GM12878 (cell line): ENCODE results near the gene ASCC1. TPM values are rescaled to one million over a fixed set of nuclear protein-coding genes. Genes with fewer than 3 reads are reported as not detected.

ENCODE experiments used
- ATAC-seq: fragments of 200-7000 bp; cut with Tn5 transposase; 3 replicates; pipeline ENCODE4 v1.9.1; 2020; ENCODE audit warnings: mild to moderate bottlenecking, moderate library complexity
- BruUV-seq: library from RNA; stranded (reverse); fragments of 400-500 nt; replicated peaks from 2 replicates; lab custom pipeline; 2021; lab: Mats Ljungman, UMichigan
- CTCF ChIA-PET: fragments of 300-600 bp; sonication (Branson Sonifier 250); formaldehyde crosslinking; extraction: SDS; loops from one replicate; lab custom pipeline; 2021; ENCODE audit warnings: inconsistent platforms; lab: Yijun Ruan, JAX
- POLR2A ChIA-PET: fragments of 350-600 bp; formaldehyde crosslinking; extraction: SDS; loops from one replicate; lab custom pipeline; 2021; ENCODE audit warnings: inconsistent platforms; lab: Charles Lee
- RAD21 ChIA-PET: fragments of 300-600 bp; sonication (Branson Sonifier 250); formaldehyde crosslinking; loops from one replicate; lab custom pipeline; 2023; ENCODE audit warnings: antibody characterized with exemption; ENCODE audit not compliant: unreplicated experiment; lab: Charles Lee
- SMC1A ChIA-PET: fragments of 300-600 bp; sonication (Branson Sonifier 250); formaldehyde crosslinking; loops from one replicate; lab custom pipeline; 2023; ENCODE audit not compliant: unreplicated experiment, uncharacterized antibody; lab: Charles Lee
- DNase-seq: peaks from one replicate; pipeline ENCODE4 v3.0.0-alpha.2; 2011; ENCODE audit warnings: low read depth, low spot score
- FAIRE-seq: peaks from 3 replicates; lab custom pipeline; 2011; peaks lifted over from hg19 to GRCh38; lab: Jason Lieb, UNC
- H2AFZ ChIP-seq: 2 replicates; pipeline ENCODE4 v1.6.0; 2011; ENCODE audit warnings: low read depth, low read length, control low read depth; ENCODE audit not compliant: control insufficient read depth
- H3K27ac ChIP-seq: 2 replicates; pipeline ENCODE4 v1.5.1; 2011; ENCODE audit warnings: control low read depth; ENCODE audit not compliant: control insufficient read depth, insufficient read depth
- H3K27me3 ChIP-seq, 2 experiments: replicated peaks in 1 of 2; 2 replicates each; pipeline versions ENCODE4 v1.6.0 to v1.6.1; 2011; ENCODE audit warnings: low read length in 1 of 2; ENCODE audit not compliant: control insufficient read depth in 2 of 2, insufficient read depth in 2 of 2
- H3K36me3 ChIP-seq, 2 experiments: 2 replicates each; pipeline ENCODE4 v1.5.1; 2011; ENCODE audit warnings: low read length in 1 of 2; ENCODE audit not compliant: control insufficient read depth in 2 of 2, insufficient read depth in 2 of 2
- H3K4me1 ChIP-seq: 2 replicates; pipeline ENCODE4 v1.6.1; 2011; ENCODE audit warnings: mild to moderate bottlenecking, low read length, moderate library complexity, mixed read lengths; ENCODE audit not compliant: control insufficient read depth, insufficient read depth
- H3K4me2 ChIP-seq: 2 replicates; pipeline ENCODE4 v1.6.0; 2011; ENCODE audit warnings: control low read depth; ENCODE audit not compliant: control insufficient read depth, insufficient read depth
- H3K4me3 ChIP-seq: fragments of 200-600 bp; sonication (generic); 2 replicates; pipeline ENCODE4 v1.5.1; 2016
- H3K79me2 ChIP-seq: 2 replicates; pipeline ENCODE4 v1.6.0; 2011; ENCODE audit warnings: low read length; ENCODE audit not compliant: control insufficient read depth, insufficient read depth
- H3K9ac ChIP-seq: 2 replicates; pipeline ENCODE4 v1.8.0; 2011; ENCODE audit warnings: low read length, control low read depth, mixed read lengths; ENCODE audit not compliant: control insufficient read depth, insufficient read depth
- H3K9me3 ChIP-seq: replicated peaks from 3 replicates; pipeline ENCODE4 v1.5.1; 2011; ENCODE audit warnings: mild to moderate bottlenecking, low read length; ENCODE audit not compliant: control insufficient read depth, insufficient read depth
- H4K20me1 ChIP-seq: 2 replicates; pipeline ENCODE4 v1.6.0; 2011; ENCODE audit not compliant: control insufficient read depth, insufficient read depth
- ATF7 ChIP-seq: fragments of 450-650 bp; IDR thresholded peaks from 2 replicates; pipeline ENCODE4 v1.6.1; 2016; ENCODE audit warnings: low read depth, mild to moderate bottlenecking
- CBFB ChIP-seq: IDR thresholded peaks from 2 replicates; pipeline ENCODE4 v1.6.1; 2016; ENCODE audit warnings: antibody characterized with exemption, low read depth
- CEBPZ ChIP-seq: fragments of 150-350 bp; IDR thresholded peaks from 2 replicates; pipeline ENCODE4 v1.6.1; 2016; ENCODE audit warnings: low read depth, low read length
- DPF2 ChIP-seq: fragments of 450-650 bp; IDR thresholded peaks from 2 replicates; pipeline ENCODE4 v1.6.1; 2017; ENCODE audit warnings: mild to moderate bottlenecking
- ELK1 ChIP-seq: IDR thresholded peaks from 2 replicates; pipeline ENCODE4 v1.6.1; 2012; ENCODE audit warnings: low read depth, low read length, improper control_type of control experiment
- GATAD2B ChIP-seq: fragments of 450-650 bp; conservative IDR thresholded peaks from 2 replicates; pipeline ENCODE4 v1.6.1; 2017; ENCODE audit warnings: low read depth, mild to moderate bottlenecking, moderate library complexity
- HCFC1 ChIP-seq: fragments of 150-350 bp; IDR thresholded peaks from 2 replicates; pipeline ENCODE4 v1.6.1; 2014; ENCODE audit warnings: low read length
- RAD51 ChIP-seq: fragments of 450-650 bp; IDR thresholded peaks from 2 replicates; pipeline ENCODE4 v1.6.1; 2016; ENCODE audit warnings: moderate library complexity, mild to moderate bottlenecking, inconsistent platforms
- RELB ChIP-seq: fragments of 450-650 bp; IDR thresholded peaks from 2 replicates; pipeline ENCODE4 v1.6.1; 2017; ENCODE audit warnings: low read depth, mild to moderate bottlenecking, moderate library complexity
- RUNX3 ChIP-seq: IDR thresholded peaks from 2 replicates; pipeline ENCODE4 v1.6.1; 2012; ENCODE audit warnings: low read length, inconsistent platforms
- SMAD1 ChIP-seq: fragments of 450-650 bp; IDR thresholded peaks from 2 replicates; pipeline ENCODE4 v1.6.1; 2018; ENCODE audit warnings: mild to moderate bottlenecking, low read depth; ENCODE audit not compliant: partially characterized antibody
- SUPT20H ChIP-seq: IDR thresholded peaks from 2 replicates; pipeline ENCODE4 v1.6.1; 2011; ENCODE audit warnings: low read depth, mild to moderate bottlenecking, low read length, moderate library complexity, borderline replicate concordance; ENCODE audit not compliant: control insufficient read depth
- SUZ12 ChIP-seq: fragments of 200-600 bp; sonication (generic); IDR thresholded peaks from one replicate; pipeline ENCODE4 v1.6.1; 2018; ENCODE audit warnings: antibody characterized with exemption, mild to moderate bottlenecking; ENCODE audit not compliant: unreplicated experiment
- TCF3 ChIP-seq: IDR thresholded peaks from 2 replicates; pipeline ENCODE4 v1.6.1; 2012; ENCODE audit warnings: low read depth, mild to moderate bottlenecking, low read length, borderline replicate concordance; ENCODE audit not compliant: insufficient read depth
- TCF7 ChIP-seq: IDR thresholded peaks from 2 replicates; pipeline ENCODE4 v1.6.1; 2014; ENCODE audit warnings: antibody characterized with exemption, borderline replicate concordance
- YY1 ChIP-seq: IDR thresholded peaks from 2 replicates; pipeline ENCODE4 v1.6.1; 2011; ENCODE audit warnings: low read depth, mild to moderate bottlenecking, low read length
- WGBS: methylation state at CpG from one replicate; pipeline ENCODE4 v1.1.6; 2016; ENCODE audit warnings: low lambda C conversion rate; ENCODE audit not compliant: insufficient replicate concordance, insufficient coverage; ENCODE audit errors: missing lambda C conversion rate; 5-methylcytosine and 5-hydroxymethylcytosine counted together
- in situ Hi-C: fragments of 300-500 bp; cut with MboI; formaldehyde crosslinking; loops from 9 replicates; pipeline ENCODE4 v1.14.3; 2018; ENCODE audit warnings: mixed read lengths
- intact Hi-C: fragments of 100-400 bp; cut with micrococcal nuclease; formaldehyde crosslinking; loops from one replicate; pipeline ENCODE4 v1.14.2; 2022; ENCODE audit not compliant: unreplicated experiment
- polyA plus RNA-seq, 11 experiments: library from polyadenylated mRNA; depleted of rRNA in 4 of 11; unstranded in 6 of 11; stranded (reverse) in 5 of 11; fragments of >200 nt; fragmentation: Nextera tagmentation in 4 of 11; fragmentation: Illumina TruSeq in 1 of 11; extraction: Ambion mirVana in 4 of 11; extraction: Trizol in 1 of 11; gene quantifications; 1 replicate in 1 of 11; 2 replicates in 10 of 11; pipeline versions ENCODE4 v1.2.1 to v1.2.3, GENCODE V29; 2011 to 2016; ENCODE audit warnings: inconsistent platforms in 2 of 11, missing spikeins in 2 of 11, low read depth in 1 of 11
- total RNA-seq, 4 experiments: library from RNA; depleted of rRNA in 3 of 4; stranded (reverse); fragments of >200 nt in 3 of 4; fragmentation: Illumina TruSeq in 1 of 4; extraction: Trizol in 1 of 4; gene quantifications; 2 replicates each; pipeline versions ENCODE4 v1.2.1 to v1.2.3, GENCODE V29; 2013 to 2021

The ASCC1 gene
- total and polyA plus RNA-seq, 10 of the 15 experiments (the other 5 are each of a cell fraction or from before 2014, with no cell fraction given): 23.3 to 80.6 (median 42.8) TPM

GRCh38 chr10:72215611-72216549 lies at the start of gene ASCC1, which contains the start of gene ANAPC16 (continued):
- TF ChIP-seq GATAD2B (peak; percentile 82), RELB (peak; percentile 80; the same call in 1 of the 2 replicates), RUNX3 (peak; percentile 57), TCF3 (no peak), TCF7 (no peak), YY1 (peak; percentile 49; the same call in 1 of the 2 replicates), DPF2 (peak; percentile 54; the same call in 1 of the 2 replicates), CBFB (peak; percentile 42; the same call in 1 of the 2 replicates)

GRCh38 chr10:72265508-72265907 lies 49.4 kb upstream of the ASCC1 start:
- Histone ChIP-seq H3K9ac (no peak overlapping the region), H3K79me2 (peaks cover under 1% of the 10 kb centered on the region), H3K9me3 (no peaks in the 10 kb centered on the region), H3K36me3 (no peaks in the 10 kb centered on the region), H3K27me3 (no peaks in the 10 kb centered on the region), H3K4me1 (peaks cover 26% of the 10 kb centered on the region), H3K27ac (no peak overlapping the region), H4K20me1 (no peaks in the 10 kb centered on the region), H3K4me2 (no peak overlapping the region), H2AFZ (no peak overlapping the region), H3K4me3 (no peak overlapping the region)
- ChIA-PET SMC1A (interaction anchor here (0.9 to 21.0 kb wide), 4 partner anchors 9 to 49 kb away, joined by 3 to 275 read pairs (median 10); partner anchors contain the start of genes ASCC1 and DDIT4), RAD21 (no interaction called here), CTCF (interaction anchor here (1.1 to 2.6 kb wide), 4 partner anchors 8 to 72 kb away, joined by 3 to 10 read pairs (median 4); partner anchors contain the start of gene DDIT4), POLR2A (interaction anchor here (0.5 to 9.9 kb wide), 6 partner anchors 10 to 1938 kb away, joined by 3 to 267 read pairs (median 4); partner anchors contain the start of gene DDIT4)
- ATAC-seq (no peak), FAIRE-seq (peak; percentile 18), DNase-seq (no peak)
- 95% methylated on average over 6 of the region's 6 CpGs for WGBS
- no TSS peak for BruUV-seq
- in situ Hi-C loops (no loop called here), intact Hi-C loops (no loop called here)
- no peak for TF ChIP-seq SUPT20H
- TF ChIP-seq CEBPZ: no peak
- no peak for TF ChIP-seq GATAD2B
- TF ChIP-seq SMAD1: no peak
- TF ChIP-seq ATF7: no peak
- TF ChIP-seq ELK1: no peak
- no peak for TF ChIP-seq SUZ12
- no peak for TF ChIP-seq HCFC1
- TF ChIP-seq RAD51: no peak
